Peyer's patch (tissue), 4 donors: ENCODE results near the gene KCNN3. TPM values are rescaled to one million over a fixed set of nuclear protein-coding genes. Genes with fewer than 3 reads are reported as not detected.

ENCODE experiments used
- DNase-seq, 3 donors: peaks; one replicate each; pipeline ENCODE4 v3.0.0-alpha.2; 2017 to 2019
- H3K27ac ChIP-seq, 4 donors: fragments of 200-600 bp; sonication (generic); one replicate each; pipeline ENCODE4 v1.5.1; 2016 to 2019
- H3K27me3 ChIP-seq, 2 donors: fragments of 200-600 bp; sonication (generic); one replicate each; pipeline ENCODE4 v1.5.1; 2019
- H3K36me3 ChIP-seq, 3 donors: fragments of 200-600 bp; sonication (generic); one replicate each; pipeline ENCODE4 v1.5.1; 2016 to 2019
- H3K4me1 ChIP-seq, 4 donors: fragments of 200-600 bp; sonication (generic); one replicate each; pipeline ENCODE4 v1.5.1; 2016 to 2019
- H3K4me3 ChIP-seq, 4 donors: fragments of 200-600 bp; sonication (generic); 1 replicate in 3 of 4; 2 replicates in 1 of 4; pipeline ENCODE4 v1.5.1; 2016 to 2019; ENCODE audit warnings: mild to moderate bottlenecking in 1 of 4
- H3K9me3 ChIP-seq, 4 donors: fragments of 200-600 bp; sonication (generic); one replicate each; pipeline ENCODE4 v1.5.1; 2016 to 2019; ENCODE audit warnings: mild to moderate bottlenecking in 1 of 4
- POLR2A ChIP-seq, 2 donors: fragments of 450-650 bp; IDR thresholded peaks; one replicate each; pipeline ENCODE4 v1.5.1; 2017; ENCODE audit warnings: antibody characterized with exemption in 2 of 2, mild to moderate bottlenecking in 2 of 2, moderate library complexity in 2 of 2
- total RNA-seq, 4 donors: library from RNA; depleted of rRNA; stranded (reverse); fragments of >200 nt; gene quantifications; one replicate each; pipeline ENCODE4 v1.1.0, GENCODE V29; 2016
- TF ChIP-seq, protein P1 (sequence below), 6 experiments: fragments of 450-650 bp in 4 of 6; fragments of 200-600 bp in 2 of 6; sonication (generic) in 1 of 6; IDR thresholded peaks; one replicate each; pipeline ENCODE4 v1.5.1; 2017 to 2019; ENCODE audit warnings: antibody characterized with exemption in 6 of 6, mild to moderate bottlenecking in 3 of 6, moderate library complexity in 1 of 6

The KCNN3 gene
- total RNA-seq, 4 donors from 2014 or later = 0.85 to 1.7 (median 1.2) TPM

DNA sequence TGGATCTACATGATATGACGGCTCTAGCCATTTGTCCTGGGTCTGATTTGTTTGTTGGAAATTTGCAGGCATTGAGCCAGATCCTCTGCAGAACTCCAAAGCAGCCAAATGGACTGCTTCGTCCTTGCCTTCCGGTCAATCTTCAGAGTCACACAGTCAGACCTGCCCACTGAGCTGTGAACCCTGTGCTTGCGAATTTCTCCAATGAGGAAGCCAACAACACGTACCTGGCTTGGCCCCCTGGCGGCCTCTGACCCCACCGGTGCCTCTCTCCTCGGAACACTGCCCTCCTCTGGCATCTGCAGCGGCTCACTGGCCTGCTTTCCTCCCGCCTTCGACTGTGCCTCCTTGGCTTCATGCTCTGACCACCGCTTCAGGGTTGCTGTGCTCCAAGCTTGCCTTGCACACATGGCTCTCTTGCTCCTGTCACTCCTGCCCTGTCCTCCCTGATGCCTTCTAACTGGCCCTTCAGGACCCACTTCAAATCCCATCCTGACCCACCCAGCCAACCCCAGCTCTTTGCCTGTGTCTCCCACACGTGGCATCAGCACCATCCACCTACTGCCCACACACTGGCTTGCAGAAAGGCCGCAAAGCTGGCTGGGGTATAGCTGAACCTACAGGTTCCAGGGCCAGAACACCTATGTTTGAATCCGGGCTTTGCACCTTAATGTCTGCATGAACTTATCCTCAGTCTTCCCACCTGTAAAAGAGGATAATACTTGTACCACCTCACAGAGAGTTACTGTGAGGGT, 128.2 kb downstream of the KCNN3 start:
- Histone ChIP-seq H3K4me3 (no peak overlapping the region), H3K27ac (peak overlapping the region in 1 of 4 donors; percentile 2), H3K36me3 (no peaks in the 10 kb centered on the region), H3K9me3 (no peaks in the 10 kb centered on the region), H3K4me1 (peaks cover 0 to under 1% (median 0%) of the 10 kb centered on the region in 4 donors), H3K27me3 (no peaks in the 10 kb centered on the region)
- DNase-seq = no peak
- TF ChIP-seq, protein P1, sequence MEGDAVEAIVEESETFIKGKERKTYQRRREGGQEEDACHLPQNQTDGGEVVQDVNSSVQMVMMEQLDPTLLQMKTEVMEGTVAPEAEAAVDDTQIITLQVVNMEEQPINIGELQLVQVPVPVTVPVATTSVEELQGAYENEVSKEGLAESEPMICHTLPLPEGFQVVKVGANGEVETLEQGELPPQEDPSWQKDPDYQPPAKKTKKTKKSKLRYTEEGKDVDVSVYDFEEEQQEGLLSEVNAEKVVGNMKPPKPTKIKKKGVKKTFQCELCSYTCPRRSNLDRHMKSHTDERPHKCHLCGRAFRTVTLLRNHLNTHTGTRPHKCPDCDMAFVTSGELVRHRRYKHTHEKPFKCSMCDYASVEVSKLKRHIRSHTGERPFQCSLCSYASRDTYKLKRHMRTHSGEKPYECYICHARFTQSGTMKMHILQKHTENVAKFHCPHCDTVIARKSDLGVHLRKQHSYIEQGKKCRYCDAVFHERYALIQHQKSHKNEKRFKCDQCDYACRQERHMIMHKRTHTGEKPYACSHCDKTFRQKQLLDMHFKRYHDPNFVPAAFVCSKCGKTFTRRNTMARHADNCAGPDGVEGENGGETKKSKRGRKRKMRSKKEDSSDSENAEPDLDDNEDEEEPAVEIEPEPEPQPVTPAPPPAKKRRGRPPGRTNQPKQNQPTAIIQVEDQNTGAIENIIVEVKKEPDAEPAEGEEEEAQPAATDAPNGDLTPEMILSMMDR (IDR thresholded peaks at IDR 0.05) = peak in 2 of 6 experiments; percentile 3 to 14
- TF ChIP-seq POLR2A (IDR thresholded peaks at IDR 0.05) = no peak

DNA sequence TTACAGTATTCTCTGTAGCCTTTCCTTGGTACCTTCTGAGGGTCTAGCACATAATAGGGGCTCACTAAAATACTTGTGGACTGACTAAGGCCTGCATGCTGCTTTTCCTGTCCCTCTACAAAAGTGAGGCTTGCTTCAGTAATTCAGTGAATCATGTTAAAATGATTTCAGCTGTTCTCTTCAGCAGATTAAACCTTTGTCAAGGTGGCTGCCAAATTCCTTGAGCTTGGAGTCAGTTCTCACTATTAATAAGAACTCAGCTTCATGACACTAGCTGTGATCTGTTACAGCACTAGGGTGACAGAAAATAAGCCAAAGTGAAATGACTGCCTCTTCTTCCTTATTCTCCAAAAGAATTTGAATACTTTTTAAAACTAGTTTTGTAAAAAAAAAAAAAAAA, 128.8 kb downstream of the KCNN3 start:
- H3K27ac ChIP-seq = no peak overlapping the region
- no peak overlapping the region for H3K4me3 ChIP-seq
- H3K9me3 ChIP-seq = no peaks in the 10 kb centered on the region
- H3K27me3 ChIP-seq = no peaks in the 10 kb centered on the region
- DNase-seq = no peak
- no peaks in the 10 kb centered on the region for H3K36me3 ChIP-seq
- no peaks in the 10 kb centered on the region for H3K4me1 ChIP-seq
- TF ChIP-seq, protein P1 (IDR thresholded peaks at IDR 0.05) = no peak
- no peak for TF ChIP-seq POLR2A (IDR thresholded peaks at IDR 0.05)

DNA sequence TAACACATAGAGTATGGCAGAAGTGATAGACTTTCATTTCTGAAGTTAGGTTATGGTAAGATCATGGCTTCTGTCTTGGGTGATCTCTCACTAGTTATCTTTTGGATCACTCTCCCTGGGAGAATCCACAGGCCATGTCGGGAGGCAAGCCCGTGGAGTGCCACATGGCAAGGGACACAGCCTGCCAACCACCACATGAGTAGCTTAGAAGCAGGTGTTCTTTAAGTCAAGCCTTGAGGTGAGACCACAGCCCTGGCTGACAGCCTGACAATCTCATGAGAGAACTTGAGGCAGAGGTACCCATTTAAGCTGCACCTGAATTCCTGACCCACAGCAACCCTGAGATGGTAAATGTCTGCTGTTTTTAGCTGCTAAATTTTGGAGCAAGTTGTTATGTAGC, 130.4 kb downstream of the KCNN3 start:
- Histone ChIP-seq H3K36me3 (no peaks in the 10 kb centered on the region), H3K9me3 (no peaks in the 10 kb centered on the region), H3K27me3 (no peaks in the 10 kb centered on the region), H3K4me3 (no peak overlapping the region), H3K27ac (no peak overlapping the region), H3K4me1 (no peaks in the 10 kb centered on the region)
- no peak for DNase-seq
- TF ChIP-seq POLR2A (IDR thresholded peaks at IDR 0.05) = no peak
- TF ChIP-seq, protein P1 (IDR thresholded peaks at IDR 0.05) = no peak

DNA sequence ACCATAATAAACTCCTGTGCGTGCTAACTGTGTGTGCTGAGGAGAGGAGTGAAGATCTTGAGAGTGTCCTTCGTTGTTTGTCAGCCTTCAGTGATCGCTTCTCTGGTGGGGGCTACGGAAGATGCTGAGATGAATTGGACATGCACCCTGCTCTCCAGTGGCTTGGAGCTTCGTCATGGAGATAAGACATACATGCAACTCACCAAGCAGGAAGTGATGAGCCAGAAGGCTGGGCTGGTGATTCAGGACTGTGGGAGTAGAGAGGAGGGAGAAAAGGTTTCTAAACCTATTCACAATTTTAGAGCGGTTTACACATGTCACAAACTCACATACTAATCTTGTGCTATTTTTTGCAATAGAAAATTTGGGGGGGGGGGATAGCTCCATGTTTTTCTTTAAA, 133.2 kb downstream of the KCNN3 start:
- no peaks in the 10 kb centered on the region for H3K36me3 ChIP-seq
- H3K27ac ChIP-seq = no peak overlapping the region
- TF ChIP-seq POLR2A (IDR thresholded peaks at IDR 0.05) = no peak
- TF ChIP-seq, protein P1 (IDR thresholded peaks at IDR 0.05) = no peak
- DNase-seq = no peak
- H3K27me3 ChIP-seq = no peaks in the 10 kb centered on the region
- no peak overlapping the region for H3K4me3 ChIP-seq
- no peaks in the 10 kb centered on the region for H3K4me1 ChIP-seq
- no peaks in the 10 kb centered on the region for H3K9me3 ChIP-seq

DNA sequence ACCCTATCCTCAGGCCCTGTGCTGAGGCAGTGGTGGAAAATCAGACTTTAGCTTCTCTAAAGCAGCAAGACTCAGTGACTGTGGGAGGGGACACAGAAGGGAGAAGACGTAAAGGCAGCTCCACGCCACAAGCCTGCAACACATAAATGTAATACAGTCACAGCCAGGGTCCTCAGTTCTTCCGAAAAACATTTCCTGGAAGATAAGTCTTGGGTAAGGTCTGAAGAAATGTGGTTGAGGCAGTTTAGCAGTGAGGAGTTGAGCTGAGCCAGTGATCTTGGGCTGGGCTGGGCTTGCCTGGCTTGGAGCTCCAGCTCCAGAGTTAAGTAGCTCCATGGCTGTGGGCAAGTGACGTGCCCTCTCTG, 134.3 kb downstream of the KCNN3 start:
- no peaks in the 10 kb centered on the region for H3K9me3 ChIP-seq
- no peak overlapping the region for H3K27ac ChIP-seq
- no peaks in the 10 kb centered on the region for H3K27me3 ChIP-seq
- TF ChIP-seq POLR2A (IDR thresholded peaks at IDR 0.05) = no peak
- TF ChIP-seq, protein P1 (IDR thresholded peaks at IDR 0.05) = no peak
- no peaks in the 10 kb centered on the region for H3K36me3 ChIP-seq
- H3K4me1 ChIP-seq = peaks cover 0 to 2% (median 0%) of the 10 kb centered on the region in 4 donors
- no peak for DNase-seq
- no peak overlapping the region for H3K4me3 ChIP-seq
